NOMO-1 (cell line): ENCODE measurements around the gene GSTP1.
"Not testable (repeated sequence)": the region's sequence is repeated elsewhere in the genome, so short reads cannot be mapped to it uniquely, and the experiment has no call there.

Experiments
- DNase-seq, 2 experiments: peaks; one replicate each; lab custom pipeline; 2025; ENCODE audit not compliant: unreplicated experiment in 2 of 2; lab: John Stamatoyannopoulos, UW

Gene GSTP1

DNA sequence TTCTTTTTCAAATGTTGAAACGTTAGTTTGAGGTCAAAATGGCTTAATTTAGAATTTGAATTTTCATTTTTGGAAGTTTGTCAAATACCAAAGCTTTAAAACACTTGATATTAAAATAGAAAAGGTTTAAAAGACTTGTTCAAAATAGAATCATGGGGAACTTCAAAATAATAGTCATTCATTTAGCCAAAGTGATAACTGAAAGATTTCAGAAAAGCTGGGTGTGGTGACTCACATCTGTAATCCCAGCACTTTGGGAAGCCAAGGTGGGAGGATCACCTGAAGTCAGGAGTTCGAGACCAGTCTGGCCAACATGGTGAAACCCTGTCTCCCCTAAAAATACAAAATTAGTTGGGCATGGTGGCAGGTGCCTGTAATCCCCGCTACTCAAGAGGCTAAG, 10.9 kb downstream of the GSTP1 start:
- DNase-seq, result no peak

- DNase-seq, result no peak
Observed at GRCh38 chr11:67596753-67597300, 13.2 kb downstream of the GSTP1 start.

GRCh38 chr11:67597458-67597857, 13.8 kb downstream of the GSTP1 start:
- DNase-seq, result not testable (repeated sequence)

- not testable (repeated sequence) for DNase-seq
Observed at GRCh38 chr11:67597963-67598362, 14.4 kb downstream of the GSTP1 start.

- no peak for DNase-seq
Observed at GRCh38 chr11:67599149-67599548, 15.5 kb downstream of the GSTP1 start.

- DNase-seq, result peak; percentile 86 to 92
Observed at GRCh38 chr11:67600324-67601029, 16.9 kb downstream of the GSTP1 start.

DNA sequence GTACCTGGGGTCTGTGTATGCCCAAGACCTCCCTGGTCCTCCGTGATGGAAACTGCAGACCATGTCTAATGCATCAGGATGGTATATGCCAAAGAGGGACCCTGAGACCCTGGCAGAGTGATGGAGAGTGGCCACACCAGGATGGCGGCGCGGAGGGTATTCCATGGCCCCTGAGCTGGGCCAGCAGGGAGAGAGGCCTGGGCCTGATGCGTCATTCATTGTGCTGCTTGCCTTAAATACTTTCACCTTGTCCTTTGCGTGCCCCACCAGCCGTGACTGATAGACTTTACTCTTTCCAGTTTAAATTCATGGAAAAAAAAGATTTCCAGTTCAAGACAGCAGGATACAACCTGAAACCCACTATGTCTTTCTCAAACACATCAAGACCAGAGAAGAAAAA, 17.5 kb downstream of the GSTP1 start:
- no peak for DNase-seq

GRCh38 chr11:67604119-67604518, 20.5 kb downstream of the GSTP1 start:
- DNase-seq, result not testable (repeated sequence)

- DNase-seq, result no peak
Observed at GRCh38 chr11:67604815-67605214, 21.2 kb downstream of the GSTP1 start.

DNA sequence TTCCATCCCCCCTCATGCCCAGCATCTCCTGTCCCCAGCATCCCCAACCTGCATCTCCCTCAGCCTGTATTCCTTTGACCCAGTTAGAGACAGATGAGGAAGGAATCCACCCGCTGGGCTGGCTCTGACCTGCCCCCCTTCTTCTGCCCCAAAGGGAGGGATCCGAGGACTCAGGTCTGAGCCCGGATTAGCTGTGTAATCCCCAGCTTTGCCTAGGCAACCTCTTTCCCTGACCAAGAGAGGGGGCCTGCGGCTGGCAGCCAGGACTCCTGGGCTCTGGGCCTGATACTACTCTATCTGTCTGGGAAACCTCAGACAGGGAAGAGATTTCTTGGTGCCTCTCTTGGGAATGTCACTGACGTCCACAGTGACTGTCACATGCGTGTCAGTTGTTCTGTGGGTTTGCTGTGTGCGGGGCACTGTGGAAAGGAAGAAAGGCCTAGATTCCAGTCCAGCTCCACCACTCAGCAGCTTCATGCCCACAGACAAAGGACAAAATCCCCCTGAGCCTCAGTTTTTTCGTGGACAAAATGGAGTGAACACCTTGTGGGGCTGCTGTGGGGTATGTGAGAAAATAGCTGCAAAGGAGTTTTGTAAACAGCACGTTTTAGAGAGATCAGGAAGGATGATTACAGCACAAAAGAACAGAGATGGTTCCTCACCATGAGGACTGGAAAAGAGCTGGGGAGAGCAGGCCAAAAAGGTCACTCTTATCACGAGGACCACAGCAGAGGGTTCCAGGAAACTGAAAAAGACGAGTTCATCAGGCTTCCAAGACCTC, 21.8 kb downstream of the GSTP1 start:
- no peak for DNase-seq

- DNase-seq, result no peak
Observed at GRCh38 chr11:67606093-67606491, 22.5 kb downstream of the GSTP1 start.

DNA sequence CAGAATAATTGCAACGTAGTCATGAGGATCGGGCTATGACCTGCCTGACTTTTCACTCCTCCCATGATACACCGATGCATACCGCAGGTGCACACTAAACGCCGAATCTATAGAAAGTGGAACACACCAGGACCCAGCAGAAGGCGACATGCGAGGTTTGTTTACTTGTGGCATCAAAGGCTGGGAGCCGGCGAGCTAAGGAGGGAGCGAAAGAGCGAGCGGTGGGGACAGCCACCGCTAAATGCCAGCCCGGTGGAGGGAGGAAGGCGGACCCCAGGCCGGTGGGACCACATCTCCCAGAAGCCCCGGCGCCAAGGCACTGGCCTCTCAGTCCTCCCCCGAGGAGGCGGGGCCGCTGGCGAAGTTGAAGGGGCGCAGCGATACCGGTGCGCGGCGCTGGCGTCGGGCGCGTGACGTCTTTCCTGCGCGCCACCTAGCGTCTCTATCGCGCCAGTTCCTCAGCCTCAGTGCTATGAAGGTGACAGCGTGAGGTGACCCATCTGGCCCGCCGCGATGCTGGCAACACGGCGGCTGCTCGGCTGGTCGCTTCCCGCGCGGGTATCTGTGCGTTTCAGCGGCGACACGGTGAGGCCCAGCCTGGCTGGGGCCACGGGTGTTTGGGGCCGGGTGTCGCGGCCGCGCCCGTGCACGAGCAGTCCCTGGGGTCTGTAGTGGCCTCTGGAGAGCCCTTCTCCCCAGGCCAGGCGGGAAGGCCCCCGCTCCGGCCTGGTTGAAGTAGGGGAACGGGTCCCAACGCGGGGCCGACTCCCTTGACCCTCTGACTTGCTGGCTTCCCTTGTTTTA, 23.1 kb downstream of the GSTP1 start, which contains the start of gene NDUFV1:
Gene NDUFV1, plus strand, starts transcription at position 445 of the 804 bp plus-strand sequence. Its CDS starts 69 bp downstream, at position 514.
- peak; percentile 95 for DNase-seq

- no peak for DNase-seq
Observed at GRCh38 chr11:67607507-67607906, 23.9 kb downstream of the GSTP1 start.

- DNase-seq, result no peak
Observed at GRCh38 chr11:67608486-67608885, 24.9 kb downstream of the GSTP1 start.

- no peak for DNase-seq
Observed at GRCh38 chr11:67609316-67609715, 25.7 kb downstream of the GSTP1 start.

GRCh38 chr11:67610302-67610868, 26.8 kb downstream of the GSTP1 start:
- DNase-seq, result no peak

- no peak for DNase-seq
Observed at GRCh38 chr11:67611165-67611564, 27.6 kb downstream of the GSTP1 start.

- DNase-seq, result no peak
Observed at GRCh38 chr11:67611704-67612587, 28.3 kb downstream of the GSTP1 start.

- no peak for DNase-seq
Observed at GRCh38 chr11:67612751-67613150, 29.1 kb downstream of the GSTP1 start.
